GM12865 (cell line): ENCODE data around the gene SPTBN4.

Experiments
- DNase-seq: peaks from one replicate; pipeline ENCODE4 v3.0.0; 2010; ENCODE audit warnings: low read depth
- H3K4me3 ChIP-seq: 2 replicates; pipeline ENCODE4 v1.5.1; 2011; ENCODE audit warnings: mild to moderate bottlenecking, low read depth, low read length, control low read depth
- TF ChIP-seq, protein P1 (sequence below): IDR thresholded peaks from 2 replicates; pipeline ENCODE4 v1.5.1; 2011; ENCODE audit warnings: low read length, control low read depth, low read depth, inconsistent platforms; ENCODE audit not compliant: insufficient read depth; ENCODE audit errors: missing control alignments

The SPTBN4 gene

DNA sequence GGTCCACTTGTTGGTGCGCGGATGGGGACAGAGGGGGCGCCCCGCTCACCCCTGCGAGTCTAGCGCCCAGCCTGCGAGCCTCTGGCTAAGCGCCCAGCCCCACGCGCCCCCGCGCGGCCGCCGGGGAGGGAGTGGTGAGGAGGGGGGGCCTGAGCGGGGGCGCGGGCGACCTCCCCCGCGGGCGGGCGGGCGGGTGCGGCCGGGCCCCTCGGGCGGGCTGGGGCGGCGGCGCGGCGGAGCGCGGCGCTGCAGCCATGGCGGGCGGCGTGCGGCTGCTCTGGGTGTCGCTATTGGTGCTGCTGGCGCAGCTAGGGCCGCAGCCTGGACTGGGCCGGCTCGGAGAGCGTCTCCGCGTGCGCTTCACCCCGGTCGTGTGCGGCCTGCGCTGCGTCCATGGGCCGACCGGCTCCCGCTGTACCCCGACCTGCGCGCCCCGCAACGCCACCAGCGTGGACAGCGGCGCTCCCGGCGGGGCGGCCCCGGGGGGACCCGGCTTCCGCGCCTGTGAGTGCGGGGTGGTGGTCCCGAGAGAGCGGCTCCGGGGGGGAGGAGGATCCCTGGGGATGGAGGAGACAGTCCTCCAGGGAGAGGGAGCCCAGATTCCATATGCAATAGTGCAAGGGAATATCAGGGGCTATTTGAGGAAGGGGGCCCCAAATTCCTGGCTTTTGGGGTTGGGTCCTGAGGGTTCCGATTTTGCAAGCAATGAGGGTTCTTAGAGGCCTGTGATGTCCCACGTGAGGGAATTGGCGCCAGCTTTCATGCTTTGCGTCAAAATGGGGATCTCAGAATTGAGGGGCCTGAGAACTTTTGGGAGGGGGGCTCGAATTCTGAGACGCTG is 134.6 kb downstream of the SPTBN4 start, which contains the start of gene LTBP4:
Gene LTBP4 (plus strand): TSS at position 236 of the 841 bp plus-strand sequence. CDS start 19 bp downstream, at position 255.
- DNase-seq, result no peak
- no peak within 1 kb of the TSS for H3K4me3 ChIP-seq
- TF ChIP-seq, protein P1, sequence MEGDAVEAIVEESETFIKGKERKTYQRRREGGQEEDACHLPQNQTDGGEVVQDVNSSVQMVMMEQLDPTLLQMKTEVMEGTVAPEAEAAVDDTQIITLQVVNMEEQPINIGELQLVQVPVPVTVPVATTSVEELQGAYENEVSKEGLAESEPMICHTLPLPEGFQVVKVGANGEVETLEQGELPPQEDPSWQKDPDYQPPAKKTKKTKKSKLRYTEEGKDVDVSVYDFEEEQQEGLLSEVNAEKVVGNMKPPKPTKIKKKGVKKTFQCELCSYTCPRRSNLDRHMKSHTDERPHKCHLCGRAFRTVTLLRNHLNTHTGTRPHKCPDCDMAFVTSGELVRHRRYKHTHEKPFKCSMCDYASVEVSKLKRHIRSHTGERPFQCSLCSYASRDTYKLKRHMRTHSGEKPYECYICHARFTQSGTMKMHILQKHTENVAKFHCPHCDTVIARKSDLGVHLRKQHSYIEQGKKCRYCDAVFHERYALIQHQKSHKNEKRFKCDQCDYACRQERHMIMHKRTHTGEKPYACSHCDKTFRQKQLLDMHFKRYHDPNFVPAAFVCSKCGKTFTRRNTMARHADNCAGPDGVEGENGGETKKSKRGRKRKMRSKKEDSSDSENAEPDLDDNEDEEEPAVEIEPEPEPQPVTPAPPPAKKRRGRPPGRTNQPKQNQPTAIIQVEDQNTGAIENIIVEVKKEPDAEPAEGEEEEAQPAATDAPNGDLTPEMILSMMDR, result no peak

DNA sequence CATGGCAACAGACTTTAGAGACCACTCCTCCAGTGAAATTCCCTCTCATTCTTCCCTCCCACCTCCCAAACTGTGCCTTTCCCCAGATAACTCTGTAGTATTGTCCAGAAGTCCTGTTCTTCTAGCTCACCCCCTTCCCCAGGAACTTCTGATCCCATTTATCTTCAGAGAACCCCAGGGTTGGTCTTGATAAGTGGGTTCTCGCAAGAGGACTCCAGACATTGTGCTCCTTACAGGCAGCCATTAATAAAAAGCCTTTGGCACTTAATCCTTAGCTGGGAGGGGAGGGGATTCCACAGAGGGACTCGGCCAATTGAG is 136.2 kb downstream of the SPTBN4 start:
- no peak overlapping the region for H3K4me3 ChIP-seq
- DNase-seq, result no peak
- TF ChIP-seq, protein P1, result no peak

DNA sequence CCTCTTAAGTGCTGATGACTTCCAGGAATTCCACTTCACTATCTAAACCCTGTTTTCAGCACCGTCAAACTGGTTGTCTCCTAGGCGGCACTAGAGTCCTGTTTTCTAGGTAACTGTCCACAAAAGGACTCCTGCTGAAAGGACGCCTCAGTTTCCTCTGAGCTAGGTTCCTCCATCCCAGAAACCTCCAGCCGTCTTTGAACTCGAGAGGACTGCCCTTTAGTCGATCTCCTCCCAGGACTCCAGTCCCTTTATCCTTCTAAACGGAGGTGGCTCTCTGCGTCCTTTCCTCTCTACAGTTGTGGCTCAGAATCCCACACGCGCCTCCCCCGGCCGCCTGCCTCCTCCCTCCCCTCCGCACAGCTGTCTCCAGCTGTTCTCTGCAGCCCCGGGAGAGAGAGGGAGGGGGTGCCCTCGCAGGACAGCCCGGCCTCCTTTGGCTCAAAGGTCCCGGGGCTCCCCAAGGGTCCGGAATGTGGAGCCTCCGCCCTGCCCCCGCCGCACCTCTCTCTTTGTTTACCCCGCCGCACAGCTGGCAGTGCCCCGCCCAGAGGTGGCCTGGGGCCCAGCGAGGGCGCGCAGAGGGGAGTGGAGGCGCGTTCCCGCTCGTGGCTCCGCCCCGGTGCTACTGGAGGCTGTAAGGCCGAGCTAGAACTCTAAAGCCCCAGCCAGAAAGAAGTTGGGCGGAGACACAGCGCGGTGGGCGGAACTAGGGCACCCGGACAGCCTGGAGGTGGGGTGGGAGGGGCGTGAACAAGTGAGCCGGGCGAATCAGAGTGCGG is 136.8 kb downstream of the SPTBN4 start:
- H3K4me3 ChIP-seq, result peak overlapping the region; percentile 46
- peak; percentile 98 for DNase-seq
- TF ChIP-seq, protein P1, result no peak

DNA sequence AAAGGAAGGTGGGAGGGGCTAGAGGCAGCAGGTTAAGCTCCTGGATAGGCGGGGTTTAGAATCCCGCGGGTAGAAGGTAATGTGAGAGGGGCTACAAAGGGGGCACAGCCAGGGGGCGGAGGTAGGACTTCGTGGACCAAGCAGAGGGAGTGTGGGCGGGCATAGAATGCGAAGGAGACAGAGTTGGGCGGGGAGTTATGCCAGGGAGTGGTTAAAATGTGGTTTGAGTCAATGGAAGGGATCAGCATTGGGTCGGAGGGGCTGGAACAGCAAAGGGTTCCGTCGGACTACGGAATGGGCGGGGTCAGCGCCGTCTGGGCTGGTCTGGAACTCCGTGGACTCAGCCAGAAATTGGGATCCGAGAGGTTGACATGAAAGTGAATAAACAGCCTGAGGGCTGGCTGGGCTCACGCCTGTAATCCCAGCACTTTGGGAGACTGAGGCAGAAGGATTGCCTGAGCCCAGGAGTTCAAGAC is 137.4 kb downstream of the SPTBN4 start:
- TF ChIP-seq, protein P1, result no peak
- peak overlapping the region; percentile 26; the same call in 1 of the 2 replicates for H3K4me3 ChIP-seq
- DNase-seq, result no peak

DNA sequence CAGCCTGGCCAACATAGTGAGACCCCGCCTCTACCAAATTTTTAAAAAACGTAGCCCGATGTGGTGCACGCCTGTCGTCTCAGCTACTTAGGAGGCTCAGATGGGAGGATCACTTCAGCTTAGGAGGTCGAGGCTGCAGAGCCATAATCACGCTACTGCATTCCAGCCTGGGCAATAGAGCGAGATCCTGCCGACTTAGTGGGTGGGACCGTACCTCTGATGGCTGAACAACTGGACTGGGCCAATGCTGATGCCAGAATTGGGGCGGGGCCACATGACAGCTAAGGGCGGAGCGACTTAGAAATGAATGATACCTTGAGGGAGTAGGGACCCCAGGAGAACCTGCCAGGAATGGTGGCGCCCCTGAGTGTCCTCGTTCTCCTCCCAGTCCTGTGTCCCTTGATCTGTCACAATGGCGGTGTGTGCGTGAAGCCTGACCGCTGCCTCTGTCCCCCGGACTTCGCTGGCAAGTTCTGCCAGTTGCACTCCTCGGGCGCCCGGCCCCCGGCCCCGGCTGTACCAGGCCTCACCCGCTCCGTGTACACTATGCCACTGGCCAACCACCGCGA is 137.9 kb downstream of the SPTBN4 start:
- TF ChIP-seq, protein P1, result no peak
- peak overlapping the region; percentile 68 for H3K4me3 ChIP-seq
- DNase-seq, result peak; percentile 40

DNA sequence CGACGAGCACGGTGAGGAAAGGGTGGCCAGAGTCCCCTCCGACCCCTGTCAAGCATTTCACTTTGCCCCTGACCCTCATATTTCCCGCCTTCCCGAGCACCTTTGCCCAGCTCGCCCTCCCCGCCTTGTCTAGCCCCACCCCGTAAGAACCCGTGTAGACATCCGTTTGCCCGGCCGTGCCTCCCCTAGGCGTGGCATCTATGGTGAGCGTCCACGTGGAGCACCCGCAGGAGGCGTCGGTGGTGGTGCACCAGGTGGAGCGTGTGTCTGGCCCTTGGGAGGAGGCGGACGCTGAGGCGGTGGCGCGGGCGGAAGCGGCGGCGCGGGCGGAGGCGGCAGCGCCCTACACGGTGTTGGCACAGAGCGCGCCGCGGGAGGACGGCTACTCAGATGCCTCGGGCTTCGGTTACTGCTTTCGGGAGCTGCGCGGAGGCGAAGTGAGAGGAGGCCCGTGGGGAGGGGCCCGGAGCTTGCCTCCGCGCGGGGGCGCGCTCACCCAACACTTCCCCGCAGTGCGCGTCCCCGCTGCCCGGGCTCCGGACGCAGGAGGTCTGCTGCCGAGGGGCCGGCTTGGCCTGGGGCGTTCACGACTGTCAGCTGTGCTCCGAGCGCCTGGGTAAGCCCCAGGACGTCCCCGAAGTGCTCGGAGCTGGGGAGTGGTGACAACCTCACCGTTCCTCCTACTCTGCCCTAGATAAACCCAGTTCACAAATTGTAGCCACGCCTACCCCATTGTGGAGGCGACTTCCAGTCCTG is 138.6 kb downstream of the SPTBN4 start:
- peak overlapping the region; percentile 68 for H3K4me3 ChIP-seq
- TF ChIP-seq, protein P1, result peak; percentile 16
- DNase-seq, result peak; percentile 90
